ENCODE data around the gene CBX4.

- no peak for TF ChIP-seq CTCF (conservative IDR thresholded peaks at IDR 0.05; ENCODE audit: low read length)
- no peak for TF ChIP-seq EZH2phosphoT487 (IDR thresholded peaks at IDR 0.05; ENCODE audit: borderline replicate concordance, low read depth, low read length)
These were observed 18.3 kb downstream of the CBX4 start for GRCh38 chr17:79820959-79821330.

Measured in OCI-LY7 (cell line).